Measurements from ENCODE around the gene CNTNAP2. TPM values are rescaled to one million over a fixed set of nuclear protein-coding genes. Genes with fewer than 3 reads are reported as not detected.

CNTNAP2 gene
- total and polyA plus RNA-seq, 2 of the 8 experiments (the other 6 are each of a cell fraction or from before 2014, with no cell fraction given), result 27.9 to 71.0 TPM

- Histone ChIP-seq H3K56ac (replicated peaks; ENCODE audit: insufficient read length, low read depth, low read length) (no peak overlapping the region), H2BK20ac (ENCODE audit: low read length) (no peak overlapping the region), H2BK120ac (replicated peaks; ENCODE audit: low read depth, low read length) (no peak overlapping the region), H4K20me1 (replicated peaks in 1 of 2; ENCODE audit: control insufficient read depth in 1 of 2, insufficient read depth in 2 of 2, low read length in 2 of 2) (no peaks in the 10 kb centered on the region), H3K36me3 (ENCODE audit: control insufficient read depth in 2 of 4, insufficient read depth in 4 of 4, low read length in 3 of 4) (no peaks in the 10 kb centered on the region), H3K23ac (ENCODE audit: insufficient read length) (no peak overlapping the region), H3K27ac (ENCODE audit: low read depth, low read length) (no peak overlapping the region), H3K79me1 (ENCODE audit: low read depth, low read length) (no peaks in the 10 kb centered on the region), H2AFZ (ENCODE audit: low read length) (no peak overlapping the region), H3K4me1 (replicated peaks in 1 of 4; ENCODE audit: control insufficient read depth in 3 of 4, insufficient read depth in 4 of 4, low read length in 3 of 4) (no peaks in the 10 kb centered on the region), H3K27me3 (replicated peaks in 1 of 4; ENCODE audit: control insufficient read depth in 3 of 4, extremely low read depth in 1 of 4, insufficient read depth in 3 of 4, low read length in 3 of 4) (no peaks in the 10 kb centered on the region), H4K91ac (replicated peaks; ENCODE audit: insufficient read length, low read length) (no peak overlapping the region), H2BK12ac (ENCODE audit: low read depth, low read length) (no peak overlapping the region), H4K5ac (ENCODE audit: insufficient read length, low read depth, low read length) (no peak overlapping the region), H3K9ac (replicated peaks in 1 of 4; ENCODE audit: extremely low read depth in 1 of 4, low read depth in 3 of 4, low read length in 3 of 4) (no peak overlapping the region), H2BK15ac (ENCODE audit: low read length) (no peak overlapping the region), H2AK5ac (ENCODE audit: low read depth, low read length) (no peak overlapping the region), H3K23me2 (ENCODE audit: low read depth, low read length) (no peaks in the 10 kb centered on the region), H3K9me3 (ENCODE audit: insufficient read depth in 2 of 2, low read depth in 1 of 2, low read length in 1 of 2) (no peaks in the 10 kb centered on the region; a peak in 1 of 4 replicates), H3K4ac (replicated peaks; ENCODE audit: insufficient read length, low read depth, low read length) (no peak overlapping the region), H3K4me2 (ENCODE audit: insufficient read depth in 1 of 2, low read depth in 2 of 2, low read length in 2 of 2) (no peak overlapping the region), H3K79me2 (ENCODE audit: control insufficient read depth in 1 of 2, insufficient read depth in 2 of 2, low read length in 2 of 2) (no peaks in the 10 kb centered on the region), H3K18ac (ENCODE audit: extremely low read depth, low read length) (no peak overlapping the region), H2BK5ac (ENCODE audit: low read depth, low read length) (no peak overlapping the region), H3K14ac (ENCODE audit: insufficient read length) (no peak overlapping the region), H4K8ac (ENCODE audit: extremely low read depth, insufficient read depth, low read length) (no peak overlapping the region), H3K4me3 (ENCODE audit: extremely low read depth in 1 of 4, insufficient read depth in 2 of 4, low read depth in 3 of 4, low read length in 4 of 4) (no peak overlapping the region)
- POLR2A ChIA-PET (ENCODE audit: partially characterized antibody), result interaction anchor here (0.6 kb wide), 1 partner anchor 11 kb away, joined by 3 read pairs; no protein-coding TSS in a partner anchor
- DNase-seq (ENCODE audit: low read depth in 1 of 2, low spot score in 2 of 2) (no peak), FAIRE-seq (no peak)
- CTCF ChIA-PET (ENCODE audit: partially characterized antibody), result no interaction called here
- WGBS, 2 experiments (ENCODE audit: extremely low coverage in 1 of 2, insufficient coverage in 1 of 2, insufficient read length in 1 of 2, insufficient replicate concordance in 2 of 2, low coverage in 1 of 2, low lambda C conversion rate in 2 of 2, missing lambda C conversion rate in 1 of 2), result 4% methylated on average over 1 of the region's 1 CpG; no CpG with 5 or more reads in 1 of the 2 experiments
- TF ChIP-seq SIX5 (IDR thresholded peaks at IDR 0.05; ENCODE audit: low read depth, low read length) (no peak), POLR2A (IDR thresholded peaks at IDR 0.05; ENCODE audit: control extremely low read depth in 1 of 2, low read depth in 2 of 2, low read length in 2 of 2) (no peak), TEAD4 (IDR thresholded peaks at IDR 0.05; ENCODE audit: low read depth, low read length) (no peak), SRF (IDR thresholded peaks at IDR 0.05; ENCODE audit: low read depth, low read length) (no peak), E2F6 (IDR thresholded peaks at IDR 0.05) (no peak), YY1 (IDR thresholded peaks at IDR 0.05; ENCODE audit: low read depth, low read length) (no peak), KDM5A (IDR thresholded peaks at IDR 0.05; ENCODE audit: low read length) (no peak), RNF2 (IDR thresholded peaks at IDR 0.05; ENCODE audit: borderline replicate concordance, low read depth, low read length, missing control alignments, poor library complexity, severe bottlenecking) (no peak), CTBP2 (IDR thresholded peaks at IDR 0.05; ENCODE audit: borderline replicate concordance, insufficient read depth, insufficient read length, low read length) (no peak), CHD2 (IDR thresholded peaks at IDR 0.05; ENCODE audit: low read length) (no peak), SUZ12 (IDR thresholded peaks at IDR 0.05; ENCODE audit: low read length) (no peak), EZH2 (IDR thresholded peaks at IDR 0.05; ENCODE audit: low read depth, low read length, severe bottlenecking) (no peak)
Observed at GRCh38 chr7:146902266-146902665, 785.7 kb downstream of the CNTNAP2 start.
